ENCODE results near the gene PAK6. TPM values are rescaled to one million over a fixed set of nuclear protein-coding genes. Genes with fewer than 3 reads are reported as not detected.

The PAK6 gene
- polyA plus RNA-seq, 1 of the 3 experiments (the other 2 are of a cell fraction), result 0.07 TPM

- H3K27me3 ChIP-seq (ENCODE audit: insufficient read depth), result peaks cover 18% of the 10 kb centered on the region
- no peak for DNase-seq
- H3K79me2 ChIP-seq (ENCODE audit: insufficient read depth), result no peaks in the 10 kb centered on the region
- H4K20me1 ChIP-seq (ENCODE audit: insufficient read depth), result no peaks in the 10 kb centered on the region
- H3K4me2 ChIP-seq, result no peak overlapping the region
- H3K4me1 ChIP-seq (ENCODE audit: control insufficient read depth in 1 of 2, insufficient read depth in 2 of 2, low read depth in 1 of 2, low read length in 1 of 2), result peaks cover 11 to 21% of the 10 kb centered on the region in 2 experiments; a peak in 3 of 4 replicates
- no peak overlapping the region for H2AFZ ChIP-seq (ENCODE audit: low read depth)
- POLR2A ChIA-PET, result no interaction called here
- no peaks in the 10 kb centered on the region for H3K9me3 ChIP-seq
- no peak overlapping the region for H3K27ac ChIP-seq (ENCODE audit: low read depth in 2 of 2, low read length in 1 of 2)
- 97% methylated on average over 29 of the region's 43 CpGs for WGBS (ENCODE audit: low lambda C conversion rate)
- TF ChIP-seq MXI1 (IDR thresholded peaks at IDR 0.05; ENCODE audit: low read depth, low read length) (no peak), USF2 (IDR thresholded peaks at IDR 0.05; ENCODE audit: borderline replicate concordance, low read depth, low read length) (no peak), NFIC (IDR thresholded peaks at IDR 0.05; ENCODE audit: borderline replicate concordance) (no peak), GABPA (IDR thresholded peaks at IDR 0.05; ENCODE audit: low read depth) (no peak), YY1 (IDR thresholded peaks at IDR 0.05; ENCODE audit: low read depth) (no peak), TAF1 (IDR thresholded peaks at IDR 0.05; ENCODE audit: borderline replicate concordance, low read depth, low read length) (no peak), EZH2phosphoT487 (IDR thresholded peaks at IDR 0.05; ENCODE audit: borderline replicate concordance, low read depth) (no peak), MAX (IDR thresholded peaks at IDR 0.05; ENCODE audit: low read depth) (no peak), EP300 (IDR thresholded peaks at IDR 0.05; ENCODE audit: borderline replicate concordance in 1 of 2, low read depth in 1 of 2, low read length in 1 of 2) (no peak), GATA2 (CRISPR knock-in tag; IDR thresholded peaks at IDR 0.05) (no peak), FOSL2 (IDR thresholded peaks at IDR 0.05; ENCODE audit: borderline replicate concordance, low read depth) (no peak), RCOR1 (IDR thresholded peaks at IDR 0.05; ENCODE audit: low read length) (no peak), RAD21 (IDR thresholded peaks at IDR 0.05; ENCODE audit: low read length) (no peak), USF1 (IDR thresholded peaks at IDR 0.05; ENCODE audit: borderline replicate concordance, low read depth) (no peak), SMC3 (IDR thresholded peaks at IDR 0.05; ENCODE audit: low read depth, low read length) (no peak), FOXM1 (IDR thresholded peaks at IDR 0.05; ENCODE audit: low read depth) (no peak)
- TF ChIP-seq, protein P1, sequence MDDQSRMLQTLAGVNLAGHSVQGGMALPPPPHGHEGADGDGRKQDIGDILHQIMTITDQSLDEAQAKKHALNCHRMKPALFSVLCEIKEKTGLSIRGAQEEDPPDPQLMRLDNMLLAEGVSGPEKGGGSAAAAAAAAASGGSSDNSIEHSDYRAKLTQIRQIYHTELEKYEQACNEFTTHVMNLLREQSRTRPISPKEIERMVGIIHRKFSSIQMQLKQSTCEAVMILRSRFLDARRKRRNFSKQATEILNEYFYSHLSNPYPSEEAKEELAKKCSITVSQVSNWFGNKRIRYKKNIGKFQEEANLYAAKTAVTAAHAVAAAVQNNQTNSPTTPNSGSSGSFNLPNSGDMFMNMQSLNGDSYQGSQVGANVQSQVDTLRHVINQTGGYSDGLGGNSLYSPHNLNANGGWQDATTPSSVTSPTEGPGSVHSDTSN (IDR thresholded peaks at IDR 0.05), result no peak
- no peaks in the 10 kb centered on the region for H3K9me2 ChIP-seq
- H3K4me3 ChIP-seq (ENCODE audit: low read depth in 2 of 2, low read length in 1 of 2), result no peak overlapping the region
- H3K36me3 ChIP-seq (replicated peaks in 1 of 2; ENCODE audit: control insufficient read depth in 1 of 2, insufficient read depth in 2 of 2, low read length in 1 of 2), result no peaks in the 10 kb centered on the region
- H3K9ac ChIP-seq, result no peak overlapping the region
- peaks cover 13% of the 10 kb centered on the region for H3F3A ChIP-seq (replicated peaks; ENCODE audit: insufficient read depth)
- CTCF ChIA-PET, result interaction anchor here (0.9 to 66.3 kb wide), 15 partner anchors 7 to 242 kb away, joined by 3 to 2194 read pairs (median 28); partner anchors contain the start of genes ANKRD63, CCDC9B, DISP2 and INAFM2
Observed at GRCh38 chr15:40281057-40281800, 42.4 kb downstream of the PAK6 start.
